PC-3 (cell line): ENCODE data around the gene LGI2.

Source experiments
- EZH2 ChIP-seq: fragments of 300-600 bp; sonication (generic); IDR thresholded peaks from one replicate; pipeline ENCODE4 v1.6.1; 2017; ENCODE audit warnings: antibody characterized with exemption, mild to moderate bottlenecking, low read length; ENCODE audit not compliant: unreplicated experiment
- EZH2phosphoT487 ChIP-seq: fragments of 300-600 bp; sonication (generic); IDR thresholded peaks from 2 replicates; pipeline ENCODE4 v1.6.1; 2018; ENCODE audit warnings: mild to moderate bottlenecking, antibody characterized with exemption, low read length, borderline replicate concordance
- TF ChIP-seq, protein P1 (sequence below): fragments of 300-600 bp; sonication (generic); conservative IDR thresholded peaks from 2 replicates; pipeline ENCODE4 v1.5.1; 2017; ENCODE audit warnings: antibody characterized with exemption, low read depth, mild to moderate bottlenecking, low read length

DNA sequence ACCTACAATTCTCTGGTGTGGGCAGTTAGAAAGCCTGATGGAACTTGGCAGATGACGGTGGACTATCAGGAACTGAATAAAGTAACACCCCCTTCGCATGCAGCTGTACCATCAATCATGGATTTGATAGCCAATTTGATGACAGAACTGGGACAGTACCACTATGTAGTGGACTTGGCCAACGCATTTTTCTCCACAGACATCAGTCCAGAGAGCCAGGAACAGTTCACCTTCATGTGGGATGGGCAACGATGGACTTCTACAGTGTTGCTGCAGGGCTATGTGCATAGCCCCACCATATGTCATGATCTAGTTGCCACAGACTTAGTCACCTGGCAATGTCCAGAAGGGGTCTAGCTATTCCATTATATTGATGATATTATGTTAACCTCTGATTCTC, 63.4 kb downstream of the LGI2 start:
- TF ChIP-seq, protein P1, sequence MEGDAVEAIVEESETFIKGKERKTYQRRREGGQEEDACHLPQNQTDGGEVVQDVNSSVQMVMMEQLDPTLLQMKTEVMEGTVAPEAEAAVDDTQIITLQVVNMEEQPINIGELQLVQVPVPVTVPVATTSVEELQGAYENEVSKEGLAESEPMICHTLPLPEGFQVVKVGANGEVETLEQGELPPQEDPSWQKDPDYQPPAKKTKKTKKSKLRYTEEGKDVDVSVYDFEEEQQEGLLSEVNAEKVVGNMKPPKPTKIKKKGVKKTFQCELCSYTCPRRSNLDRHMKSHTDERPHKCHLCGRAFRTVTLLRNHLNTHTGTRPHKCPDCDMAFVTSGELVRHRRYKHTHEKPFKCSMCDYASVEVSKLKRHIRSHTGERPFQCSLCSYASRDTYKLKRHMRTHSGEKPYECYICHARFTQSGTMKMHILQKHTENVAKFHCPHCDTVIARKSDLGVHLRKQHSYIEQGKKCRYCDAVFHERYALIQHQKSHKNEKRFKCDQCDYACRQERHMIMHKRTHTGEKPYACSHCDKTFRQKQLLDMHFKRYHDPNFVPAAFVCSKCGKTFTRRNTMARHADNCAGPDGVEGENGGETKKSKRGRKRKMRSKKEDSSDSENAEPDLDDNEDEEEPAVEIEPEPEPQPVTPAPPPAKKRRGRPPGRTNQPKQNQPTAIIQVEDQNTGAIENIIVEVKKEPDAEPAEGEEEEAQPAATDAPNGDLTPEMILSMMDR = no peak
- no peak for TF ChIP-seq EZH2
- no peak for TF ChIP-seq EZH2phosphoT487
